Urinary bladder (tissue), 4 donors: ENCODE results near the gene SPATS2. TPM values are rescaled to one million over a fixed set of nuclear protein-coding genes. Genes with fewer than 3 reads are reported as not detected.
A peak's percentile ranks its signal among the peaks of the same experiment; 100 is the strongest.

Source experiments
- DNase-seq: peaks from one replicate; pipeline ENCODE4 v3.0.0-alpha.2; 2015; ENCODE audit errors: extremely low spot score
- H3K27ac ChIP-seq: one replicate; pipeline ENCODE4 v1.5.1; 2013; ENCODE audit warnings: low read depth, mild to moderate bottlenecking, moderate library complexity
- H3K36me3 ChIP-seq: one replicate; pipeline ENCODE4 v1.6.1; 2013; ENCODE audit warnings: mild to moderate bottlenecking, moderate library complexity; ENCODE audit not compliant: insufficient read depth
- H3K4me1 ChIP-seq: one replicate; pipeline ENCODE4 v1.6.1; 2013; ENCODE audit warnings: mild to moderate bottlenecking, moderate library complexity; ENCODE audit not compliant: insufficient read depth
- H3K4me3 ChIP-seq: one replicate; pipeline ENCODE4 v1.5.1; 2013; ENCODE audit warnings: low read depth, low read length
- WGBS: extraction: QIAGEN DNeasy Blood & Tissue Kit; methylation state at CpG from one replicate; pipeline ENCODE4 v1.1.7; 2013; 5-methylcytosine and 5-hydroxymethylcytosine counted together
- polyA plus RNA-seq: library from polyadenylated mRNA; stranded (reverse); fragments of 200-250 nt; gene quantifications from one replicate; pipeline ENCODE4 v1.2.3, GENCODE V29; 2013
- total RNA-seq: library from RNA; depleted of rRNA; stranded (reverse); fragments of >200 nt; gene quantifications from one replicate; pipeline ENCODE4 v1.2.3, GENCODE V29; 2014
- donor health status: healthy with polysubstance abuse.
- donor health status: healthy.

Gene SPATS2
- total and polyA plus RNA-seq, 2 donors: 11.5 to 52.8 TPM

DNA sequence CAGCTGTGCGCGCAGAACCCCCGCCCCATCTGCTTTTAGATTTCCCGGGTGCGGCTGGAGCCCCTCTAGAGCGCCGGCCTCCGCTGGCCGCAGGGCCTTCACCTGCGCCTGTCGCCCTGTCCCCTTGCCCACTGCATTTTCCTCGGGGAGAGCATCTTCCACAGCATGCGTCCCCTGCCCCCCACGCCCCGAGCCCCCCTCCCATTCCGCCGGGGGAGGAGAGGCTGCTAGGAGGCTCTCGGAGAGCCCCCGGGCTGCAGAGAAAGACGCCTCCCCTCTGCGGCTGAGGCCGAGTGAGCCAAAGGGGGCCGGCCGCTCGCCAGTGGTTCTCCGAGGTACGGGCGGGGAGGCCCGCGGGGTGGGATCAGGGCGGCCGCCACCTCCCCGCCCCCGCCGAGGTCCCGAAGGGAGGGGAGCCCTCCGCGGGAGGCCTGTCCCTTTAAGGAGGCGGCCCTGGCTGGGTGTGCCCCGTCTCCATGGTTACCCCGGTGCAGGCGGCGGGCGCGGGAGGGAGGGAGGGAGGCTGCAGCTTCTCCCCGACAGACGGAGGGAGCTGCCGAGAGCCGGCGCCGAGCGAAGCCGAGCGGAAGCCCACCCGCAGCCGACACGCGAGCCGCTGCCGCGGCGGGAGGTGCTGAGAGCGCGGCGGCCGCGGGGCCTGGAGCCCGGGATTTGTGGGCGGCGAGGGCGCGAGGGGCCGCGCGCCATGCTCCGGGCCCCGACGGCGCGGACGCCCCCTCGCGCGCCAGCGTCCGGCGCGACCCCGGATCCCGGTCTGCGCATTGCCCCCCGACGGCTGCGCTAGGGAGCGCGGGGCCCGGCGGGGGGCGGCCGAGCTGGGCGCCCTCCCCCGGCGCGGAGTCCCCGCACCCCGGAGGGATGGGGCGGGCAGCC, 171.5 kb downstream of the SPATS2 start, which contains the start of gene KCNH3:
KCNH3 (plus strand) TSS at position 521 of the 894 bp plus-strand sequence. CDS start 387 bp downstream, outside the sequence.
- peak; percentile 17 for DNase-seq
- under 1% methylated on average over 107 of the region's 107 CpGs for WGBS
- no peaks in the 10 kb centered on the region for H3K4me1 ChIP-seq
- no peaks in the 10 kb centered on the region for H3K36me3 ChIP-seq
- no peak within 1 kb of the TSS for H3K27ac ChIP-seq
- H3K4me3 ChIP-seq: peak within 1 kb of the TSS; percentile 53

DNA sequence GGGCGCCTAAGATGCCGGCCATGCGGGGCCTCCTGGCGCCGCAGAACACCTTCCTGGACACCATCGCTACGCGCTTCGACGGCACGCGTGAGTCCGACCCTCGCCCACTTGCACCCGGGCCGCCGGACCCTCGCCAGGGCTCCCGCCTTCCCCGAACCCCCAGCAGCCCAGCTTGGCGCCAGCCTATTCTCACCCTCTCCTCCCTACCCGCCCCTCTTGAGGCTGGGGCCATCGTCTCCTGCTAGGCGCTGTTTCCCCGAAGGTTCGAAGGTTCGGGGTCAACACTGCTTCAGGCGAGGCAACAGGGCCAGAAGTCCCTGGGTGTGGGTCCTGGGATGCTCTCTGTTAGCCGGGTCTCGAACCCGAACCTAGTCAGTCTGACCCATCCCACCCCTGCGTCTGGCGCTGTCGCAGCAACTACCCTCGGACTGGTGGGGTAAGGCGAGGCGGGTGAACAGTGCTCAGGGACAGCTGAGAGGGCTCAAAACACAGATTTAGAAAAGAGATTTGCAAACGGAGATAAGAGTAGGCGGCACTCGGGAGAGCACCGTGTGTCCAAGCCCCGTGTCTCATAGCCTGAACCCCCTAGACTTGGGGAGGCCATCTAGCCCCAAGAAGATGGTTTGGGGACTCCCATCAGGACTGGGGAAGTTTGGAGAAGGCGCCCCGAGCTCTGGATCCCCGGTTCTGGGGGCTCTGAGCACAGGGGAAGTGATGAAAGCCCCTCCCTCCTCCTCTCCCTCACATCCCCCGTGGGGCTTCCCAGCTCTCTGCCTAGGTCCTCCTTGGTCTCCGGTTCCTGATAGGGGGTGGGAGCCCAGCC, 172.4 kb downstream of the SPATS2 start:
- H3K36me3 ChIP-seq: no peaks in the 10 kb centered on the region
- H3K4me3 ChIP-seq: peak overlapping the region; percentile 53
- no peak for DNase-seq
- no peaks in the 10 kb centered on the region for H3K4me1 ChIP-seq
- 10% methylated on average over 47 of the region's 47 CpGs for WGBS
- H3K27ac ChIP-seq: no peak overlapping the region

DNA sequence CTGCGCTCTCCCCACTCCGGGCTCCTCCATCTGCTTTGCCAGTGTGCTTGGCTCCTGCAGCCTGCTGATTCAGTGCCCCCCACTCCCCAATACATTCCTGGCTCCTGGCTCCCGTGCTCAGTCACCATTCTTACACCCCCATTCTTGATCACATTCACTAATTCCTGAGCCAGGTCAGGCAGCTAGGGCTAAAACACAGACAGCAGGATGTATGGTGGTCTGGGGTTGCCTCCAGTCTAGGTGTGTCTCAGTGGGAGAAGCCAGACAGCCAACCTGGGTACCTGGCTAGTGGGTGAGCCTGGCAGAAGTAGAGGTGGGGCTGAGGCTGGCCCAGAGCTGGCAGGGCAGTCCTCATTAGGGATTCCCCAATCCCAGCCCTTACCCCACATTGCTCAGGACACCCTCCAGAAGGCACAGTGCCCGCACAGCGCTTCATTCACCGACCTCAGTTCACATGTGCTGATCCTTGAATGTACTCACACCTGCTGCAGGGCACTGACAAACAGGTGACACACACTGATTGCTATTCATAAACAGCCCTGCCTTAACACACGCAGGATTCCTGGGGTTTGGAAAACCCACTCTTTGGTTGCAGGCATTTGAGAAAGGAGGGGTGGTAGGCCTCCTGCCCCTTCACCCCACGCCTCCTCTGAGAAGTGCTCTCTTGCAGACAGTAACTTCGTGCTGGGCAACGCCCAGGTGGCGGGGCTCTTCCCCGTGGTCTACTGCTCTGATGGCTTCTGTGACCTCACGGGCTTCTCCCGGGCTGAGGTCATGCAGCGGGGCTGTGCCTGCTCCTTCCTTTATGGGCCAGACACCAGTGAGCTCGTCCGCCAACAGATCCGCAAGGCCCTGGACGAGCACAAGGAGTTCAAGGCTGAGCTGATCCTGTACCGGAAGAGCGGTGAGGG, 173.2 kb downstream of the SPATS2 start:
- H3K4me3 ChIP-seq: no peak overlapping the region
- 79% methylated on average over 21 of the region's 21 CpGs for WGBS
- no peaks in the 10 kb centered on the region for H3K4me1 ChIP-seq
- DNase-seq: no peak
- H3K27ac ChIP-seq: no peak overlapping the region
- no peaks in the 10 kb centered on the region for H3K36me3 ChIP-seq

DNA sequence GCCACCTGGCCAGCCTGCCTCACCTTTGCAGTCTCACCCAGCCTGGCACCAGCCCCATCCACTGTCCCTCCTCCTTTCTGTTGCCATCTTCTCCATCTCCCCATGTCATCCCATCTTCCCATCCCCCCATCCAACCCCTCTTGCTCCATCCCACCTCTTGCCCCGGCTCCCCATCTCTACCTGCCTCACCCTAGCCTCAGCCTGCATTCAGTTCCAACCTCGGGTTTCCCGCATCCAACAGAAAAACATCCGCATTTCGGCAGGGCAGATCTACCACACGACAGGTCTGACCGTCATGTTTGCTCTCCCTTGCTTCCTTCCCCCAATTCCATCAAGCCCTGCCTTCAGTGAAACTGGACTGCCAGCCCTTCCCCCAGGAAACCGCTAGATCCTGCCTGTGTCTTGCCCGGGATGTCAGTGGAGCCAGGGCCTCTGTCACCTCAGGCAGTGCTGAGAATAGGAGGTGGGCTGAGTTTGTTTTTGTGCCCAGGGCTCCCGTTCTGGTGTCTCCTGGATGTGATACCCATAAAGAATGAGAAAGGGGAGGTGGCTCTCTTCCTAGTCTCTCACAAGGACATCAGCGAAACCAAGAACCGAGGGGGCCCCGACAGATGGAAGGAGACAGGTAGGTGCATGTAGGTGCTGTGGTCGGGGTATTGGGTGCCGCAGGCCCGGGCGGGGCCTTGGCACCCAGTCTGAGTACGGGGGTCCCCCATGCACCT, 174.0 kb downstream of the SPATS2 start:
- WGBS: 87% methylated on average over 18 of the region's 18 CpGs
- Histone ChIP-seq H3K4me3 (no peak overlapping the region), H3K36me3 (no peaks in the 10 kb centered on the region), H3K4me1 (no peaks in the 10 kb centered on the region), H3K27ac (no peak overlapping the region)
- DNase-seq: no peak

DNA sequence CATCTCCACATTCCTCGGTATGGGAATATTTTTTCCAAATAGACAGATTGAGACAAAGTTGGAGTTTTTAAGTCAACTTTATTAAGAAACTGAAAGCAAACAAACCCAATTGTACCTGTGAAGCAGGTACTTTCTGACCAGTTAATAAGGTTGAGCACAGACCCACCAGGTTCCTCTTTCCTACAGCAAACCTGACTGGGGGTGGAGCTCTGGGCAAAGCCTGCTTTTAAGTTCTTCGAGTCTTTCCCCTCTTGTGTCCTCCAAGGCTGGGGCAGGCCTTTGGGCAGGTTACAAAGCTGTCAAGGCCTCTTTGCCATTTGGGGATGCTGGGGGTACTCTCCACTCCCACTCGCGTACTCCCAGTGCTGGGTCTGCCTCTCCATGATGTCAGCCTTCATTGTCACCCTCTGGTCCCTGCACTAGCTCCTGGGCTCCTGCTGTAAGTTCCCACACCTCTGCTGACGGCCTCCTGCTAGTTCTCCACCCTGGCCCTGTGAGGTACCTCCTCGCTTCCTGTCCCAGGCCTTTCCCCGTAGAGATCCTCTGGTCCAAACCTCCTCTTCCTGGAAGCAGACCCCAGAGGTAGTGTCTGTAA, 174.7 kb downstream of the SPATS2 start:
- WGBS: 83% methylated on average over 7 of the region's 7 CpGs
- DNase-seq: no peak
- Histone ChIP-seq H3K36me3 (no peaks in the 10 kb centered on the region), H3K4me3 (no peak overlapping the region), H3K27ac (no peak overlapping the region), H3K4me1 (no peaks in the 10 kb centered on the region)

DNA sequence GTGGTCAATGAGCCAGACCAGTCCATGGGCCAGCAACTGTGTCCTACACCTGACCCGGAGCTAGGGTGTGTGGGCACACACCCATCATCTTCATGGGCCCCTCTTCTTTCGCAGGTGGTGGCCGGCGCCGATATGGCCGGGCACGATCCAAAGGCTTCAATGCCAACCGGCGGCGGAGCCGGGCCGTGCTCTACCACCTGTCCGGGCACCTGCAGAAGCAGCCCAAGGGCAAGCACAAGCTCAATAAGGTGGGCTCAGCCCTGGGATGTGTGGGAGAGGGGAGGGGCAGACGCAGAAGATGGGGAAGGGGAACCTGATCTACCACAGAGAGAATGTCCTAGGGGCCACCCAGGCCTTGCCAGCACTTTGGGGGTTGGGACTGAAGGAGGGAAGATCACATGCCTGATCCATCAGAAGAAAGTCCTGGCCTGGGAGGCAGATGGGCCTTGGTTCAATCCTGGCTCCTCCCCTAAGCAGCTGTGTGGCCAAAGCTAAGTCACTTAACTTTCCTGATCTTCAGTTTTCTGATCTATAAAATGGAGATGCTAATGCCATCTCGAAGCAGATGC, 175.4 kb downstream of the SPATS2 start:
- H3K4me3 ChIP-seq: no peak overlapping the region
- DNase-seq: no peak
- 93% methylated on average over 15 of the region's 15 CpGs for WGBS
- H3K4me1 ChIP-seq: no peaks in the 10 kb centered on the region
- H3K36me3 ChIP-seq: no peaks in the 10 kb centered on the region
- no peak overlapping the region for H3K27ac ChIP-seq

DNA sequence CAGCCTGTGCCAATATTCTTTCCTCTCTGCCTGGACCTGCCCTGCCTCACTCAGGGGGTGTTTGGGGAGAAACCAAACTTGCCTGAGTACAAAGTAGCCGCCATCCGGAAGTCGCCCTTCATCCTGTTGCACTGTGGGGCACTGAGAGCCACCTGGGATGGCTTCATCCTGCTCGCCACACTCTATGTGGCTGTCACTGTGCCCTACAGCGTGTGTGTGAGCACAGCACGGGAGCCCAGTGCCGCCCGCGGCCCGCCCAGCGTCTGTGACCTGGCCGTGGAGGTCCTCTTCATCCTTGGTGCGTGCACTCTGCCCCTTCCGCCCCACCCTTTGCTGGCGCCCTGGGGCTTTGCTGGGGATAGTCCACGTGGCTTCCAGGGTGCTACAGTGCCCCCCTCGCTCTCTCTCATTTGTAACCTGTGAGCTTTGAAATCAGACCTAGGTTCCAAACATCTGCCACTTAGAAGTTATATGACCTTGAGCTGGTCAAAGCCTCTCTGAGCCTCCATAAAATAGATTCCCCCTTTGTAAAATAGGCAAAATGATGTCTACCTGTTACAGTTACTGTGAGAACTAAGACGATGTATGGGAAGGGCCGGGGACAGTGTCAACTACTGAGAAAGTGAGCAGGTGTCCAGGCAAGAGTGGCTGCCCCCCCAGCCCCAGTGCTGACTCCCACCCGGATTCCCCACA, 176.1 kb downstream of the SPATS2 start:
- no peak overlapping the region for H3K4me3 ChIP-seq
- no peaks in the 10 kb centered on the region for H3K4me1 ChIP-seq
- H3K36me3 ChIP-seq: no peaks in the 10 kb centered on the region
- DNase-seq: no peak
- WGBS: 71% methylated on average over 20 of the region's 20 CpGs
- no peak overlapping the region for H3K27ac ChIP-seq

DNA sequence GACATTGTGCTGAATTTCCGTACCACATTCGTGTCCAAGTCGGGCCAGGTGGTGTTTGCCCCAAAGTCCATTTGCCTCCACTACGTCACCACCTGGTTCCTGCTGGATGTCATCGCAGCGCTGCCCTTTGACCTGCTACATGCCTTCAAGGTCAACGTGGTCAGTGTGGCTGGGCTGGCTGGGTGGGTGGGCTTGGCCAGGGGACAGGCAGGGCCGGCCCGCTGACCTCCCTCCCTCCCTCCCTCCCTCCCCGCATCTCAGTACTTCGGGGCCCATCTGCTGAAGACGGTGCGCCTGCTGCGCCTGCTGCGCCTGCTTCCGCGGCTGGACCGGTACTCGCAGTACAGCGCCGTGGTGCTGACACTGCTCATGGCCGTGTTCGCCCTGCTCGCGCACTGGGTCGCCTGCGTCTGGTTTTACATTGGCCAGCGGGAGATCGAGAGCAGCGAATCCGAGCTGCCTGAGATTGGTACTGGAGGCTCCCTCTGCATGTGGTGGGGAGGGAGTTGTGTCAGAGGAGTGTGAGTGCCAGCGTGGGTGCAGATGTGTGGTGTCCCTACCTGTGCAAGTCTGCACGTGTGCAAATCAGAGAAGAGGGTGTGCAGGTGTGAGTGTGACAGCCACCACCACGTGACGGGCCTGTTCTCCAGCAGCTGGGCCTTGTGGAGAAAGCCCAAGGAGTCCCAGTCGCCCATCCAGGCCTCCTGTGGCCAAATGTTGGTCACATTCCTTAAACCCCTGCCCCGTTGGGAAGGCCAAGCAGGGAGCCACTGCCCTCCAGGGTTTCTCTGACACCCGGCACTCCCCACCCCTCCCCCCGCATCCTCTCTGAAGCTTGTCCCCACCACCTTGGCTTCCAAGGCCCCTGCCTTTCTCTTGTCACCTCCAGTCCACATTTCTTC, 176.9 kb downstream of the SPATS2 start:
- Histone ChIP-seq H3K36me3 (no peaks in the 10 kb centered on the region), H3K4me3 (no peak overlapping the region), H3K4me1 (no peaks in the 10 kb centered on the region), H3K27ac (no peak overlapping the region)
- WGBS: 44% methylated on average over 39 of the region's 39 CpGs
- no peak for DNase-seq

DNA sequence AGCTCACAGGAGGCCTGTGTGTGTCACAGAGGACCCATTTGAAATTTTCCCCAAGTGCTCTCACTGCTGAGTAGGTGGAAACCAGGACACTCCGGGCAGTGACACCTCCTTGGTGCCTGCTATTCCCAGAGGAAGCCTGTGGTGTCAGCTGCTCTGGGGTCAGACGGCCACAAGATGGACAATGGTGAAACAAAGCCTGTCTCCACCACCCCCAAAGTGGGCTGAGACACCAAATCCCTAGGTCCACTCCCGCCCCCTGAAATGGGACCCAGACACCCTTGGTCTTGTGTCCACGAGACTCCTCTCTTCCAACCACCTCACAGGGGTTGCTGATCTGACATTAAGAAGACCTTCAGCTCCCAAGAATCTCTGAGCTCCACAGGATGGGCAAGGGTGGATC, 178.6 kb downstream of the SPATS2 start:
- DNase-seq: no peak
- Histone ChIP-seq H3K4me3 (no peak overlapping the region), H3K36me3 (no peaks in the 10 kb centered on the region), H3K27ac (no peak overlapping the region), H3K4me1 (no peaks in the 10 kb centered on the region)
- 79% methylated on average over 4 of the region's 4 CpGs for WGBS

DNA sequence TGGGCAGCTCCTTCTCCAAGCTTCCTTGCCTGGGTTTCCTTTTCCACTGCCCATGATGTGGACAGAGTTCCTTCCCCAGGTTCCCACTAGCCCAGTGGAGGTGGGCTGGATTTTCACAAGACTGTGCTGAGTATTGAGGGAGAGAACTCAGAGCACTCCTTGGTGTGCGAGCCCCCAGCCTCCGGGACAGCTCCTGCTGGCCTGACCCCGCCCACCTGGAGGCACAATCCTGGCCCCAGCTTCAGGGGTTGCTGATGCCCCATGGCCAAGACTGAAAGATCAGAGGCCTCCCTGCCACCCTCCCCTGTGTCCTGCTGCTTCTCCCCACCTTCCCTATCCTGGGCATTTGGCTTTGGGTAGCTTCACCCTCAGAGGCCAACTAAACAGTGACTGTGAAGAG, 179.2 kb downstream of the SPATS2 start:
- H3K4me1 ChIP-seq: no peaks in the 10 kb centered on the region
- 71% methylated on average over 3 of the region's 3 CpGs for WGBS
- no peak overlapping the region for H3K4me3 ChIP-seq
- H3K27ac ChIP-seq: no peak overlapping the region
- no peaks in the 10 kb centered on the region for H3K36me3 ChIP-seq
- no peak for DNase-seq

DNA sequence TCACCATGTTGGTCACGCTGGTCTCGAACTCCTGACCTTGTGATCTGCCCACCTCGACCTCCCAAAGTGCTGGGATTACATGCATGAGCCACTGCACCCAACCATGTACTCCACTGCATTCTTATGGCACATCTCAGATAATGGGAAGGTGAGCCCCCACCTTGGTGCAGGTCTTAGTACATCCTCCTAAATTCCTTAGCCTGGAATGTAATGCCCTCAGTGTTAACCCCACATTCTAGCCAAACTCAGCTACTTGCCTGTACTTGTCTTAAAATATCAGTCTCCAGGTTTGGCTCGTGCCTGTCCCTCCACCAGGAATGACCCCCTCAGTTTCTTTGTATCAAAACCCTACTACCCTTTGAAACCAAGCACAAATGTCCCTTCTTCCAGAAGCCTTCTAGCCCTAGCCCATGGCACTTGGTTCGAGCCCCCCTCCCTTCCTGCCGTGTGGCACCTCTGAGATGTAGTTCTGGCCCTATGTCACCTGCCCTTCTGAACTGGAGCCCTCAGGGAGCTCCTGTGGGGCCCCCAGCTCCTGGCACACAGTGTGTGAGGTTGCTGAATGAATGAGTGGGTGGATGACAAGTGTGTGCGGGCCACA, 179.9 kb downstream of the SPATS2 start:
- H3K27ac ChIP-seq: no peak overlapping the region
- no peak for DNase-seq
- H3K4me3 ChIP-seq: no peak overlapping the region
- no peaks in the 10 kb centered on the region for H3K36me3 ChIP-seq
- H3K4me1 ChIP-seq: no peaks in the 10 kb centered on the region
- WGBS: 77% methylated on average over 7 of the region's 7 CpGs
